Sigmoid colon (tissue), 4 donors: ENCODE data around the gene ARID3B.

ENCODE experiments used
- EP300 ChIP-seq, 4 donors: sonication (generic); formaldehyde crosslinking; IDR thresholded peaks; one replicate each; pipeline ENCODE4 v1.6.1; 2017; ENCODE audit warnings: antibody characterized with exemption in 4 of 4
- POLR2A ChIP-seq, 2 donors: fragments of 450-650 bp; IDR thresholded peaks; one replicate each; pipeline ENCODE4 v1.6.1; 2016; ENCODE audit warnings: antibody characterized with exemption in 2 of 2, mild to moderate bottlenecking in 2 of 2, moderate library complexity in 2 of 2
- POLR2AphosphoS5 ChIP-seq, 4 donors: sonication (generic); formaldehyde crosslinking; IDR thresholded peaks; one replicate each; pipeline ENCODE4 v1.6.1; 2017; ENCODE audit warnings: antibody characterized with exemption in 4 of 4
- TF ChIP-seq, protein P1 (sequence below), 4 experiments: fragments of 450-650 bp in 3 of 4; fragments of 200-600 bp in 1 of 4; IDR thresholded peaks; one replicate each; pipeline ENCODE4 v1.5.1; 2016 to 2019; ENCODE audit warnings: antibody characterized with exemption in 4 of 4, mild to moderate bottlenecking in 3 of 4, moderate library complexity in 2 of 4

DNA sequence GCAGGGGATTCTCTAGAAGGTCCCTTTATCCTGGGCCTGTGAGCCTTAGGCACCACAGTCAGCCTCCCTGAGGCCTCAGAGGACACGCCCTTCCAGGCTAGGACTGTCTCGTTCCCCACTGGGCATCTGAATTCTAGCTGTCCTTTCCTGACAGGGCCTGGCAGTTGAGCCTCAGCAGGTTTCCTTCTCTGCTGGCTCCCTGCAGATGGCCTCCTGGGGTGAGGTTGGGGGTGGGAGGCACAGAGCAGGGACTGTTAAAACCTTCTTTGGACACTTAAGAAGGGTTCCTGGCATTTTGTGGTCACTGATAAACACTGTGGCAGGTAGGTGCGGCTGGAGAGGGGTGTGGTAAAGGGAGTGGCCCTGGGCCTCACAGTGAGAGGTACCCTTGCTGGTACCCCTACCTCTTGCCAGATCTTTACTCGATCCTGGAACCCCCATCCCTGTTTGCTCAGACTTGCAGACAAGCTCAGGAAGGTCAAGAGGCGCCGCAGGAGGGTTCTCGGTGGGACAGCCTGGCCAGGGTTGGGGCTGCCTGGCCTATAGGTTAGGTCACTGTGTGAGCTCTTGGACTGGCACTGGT, 83.1 kb downstream of the ARID3B start:
- TF ChIP-seq EP300 (IDR thresholded peaks at IDR 0.05): no peak
- no peak for TF ChIP-seq POLR2AphosphoS5 (IDR thresholded peaks at IDR 0.05)
- TF ChIP-seq, protein P1, sequence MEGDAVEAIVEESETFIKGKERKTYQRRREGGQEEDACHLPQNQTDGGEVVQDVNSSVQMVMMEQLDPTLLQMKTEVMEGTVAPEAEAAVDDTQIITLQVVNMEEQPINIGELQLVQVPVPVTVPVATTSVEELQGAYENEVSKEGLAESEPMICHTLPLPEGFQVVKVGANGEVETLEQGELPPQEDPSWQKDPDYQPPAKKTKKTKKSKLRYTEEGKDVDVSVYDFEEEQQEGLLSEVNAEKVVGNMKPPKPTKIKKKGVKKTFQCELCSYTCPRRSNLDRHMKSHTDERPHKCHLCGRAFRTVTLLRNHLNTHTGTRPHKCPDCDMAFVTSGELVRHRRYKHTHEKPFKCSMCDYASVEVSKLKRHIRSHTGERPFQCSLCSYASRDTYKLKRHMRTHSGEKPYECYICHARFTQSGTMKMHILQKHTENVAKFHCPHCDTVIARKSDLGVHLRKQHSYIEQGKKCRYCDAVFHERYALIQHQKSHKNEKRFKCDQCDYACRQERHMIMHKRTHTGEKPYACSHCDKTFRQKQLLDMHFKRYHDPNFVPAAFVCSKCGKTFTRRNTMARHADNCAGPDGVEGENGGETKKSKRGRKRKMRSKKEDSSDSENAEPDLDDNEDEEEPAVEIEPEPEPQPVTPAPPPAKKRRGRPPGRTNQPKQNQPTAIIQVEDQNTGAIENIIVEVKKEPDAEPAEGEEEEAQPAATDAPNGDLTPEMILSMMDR (IDR thresholded peaks at IDR 0.05): no peak
- no peak for TF ChIP-seq POLR2A (IDR thresholded peaks at IDR 0.05)
